ENCODE measurements around the gene CNOT10.

DNA sequence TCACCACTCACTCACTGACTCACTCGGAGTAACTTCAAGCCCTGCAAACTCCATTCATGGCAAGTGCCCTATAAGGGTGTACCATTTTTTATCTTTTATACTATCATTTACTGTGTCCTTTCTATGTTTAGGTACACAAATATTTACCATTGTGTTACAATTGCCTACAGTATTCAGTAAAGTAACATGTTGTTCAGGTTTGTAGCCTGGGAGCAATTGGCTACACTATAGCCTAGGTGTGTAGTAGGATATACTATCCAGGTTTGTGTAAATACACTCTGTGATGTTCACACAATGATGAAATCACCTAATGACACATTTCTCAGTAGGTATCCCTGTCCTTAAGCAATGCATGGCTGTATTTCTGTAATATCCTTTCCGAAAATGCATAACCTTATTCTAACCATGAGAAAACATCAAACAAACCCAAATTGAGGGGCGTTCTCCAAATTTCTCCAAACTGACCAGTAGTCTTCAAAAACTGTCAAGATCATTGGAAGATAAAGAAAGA is 17.9 kb upstream of the CNOT10 start:
- TF ChIP-seq, protein P1, sequence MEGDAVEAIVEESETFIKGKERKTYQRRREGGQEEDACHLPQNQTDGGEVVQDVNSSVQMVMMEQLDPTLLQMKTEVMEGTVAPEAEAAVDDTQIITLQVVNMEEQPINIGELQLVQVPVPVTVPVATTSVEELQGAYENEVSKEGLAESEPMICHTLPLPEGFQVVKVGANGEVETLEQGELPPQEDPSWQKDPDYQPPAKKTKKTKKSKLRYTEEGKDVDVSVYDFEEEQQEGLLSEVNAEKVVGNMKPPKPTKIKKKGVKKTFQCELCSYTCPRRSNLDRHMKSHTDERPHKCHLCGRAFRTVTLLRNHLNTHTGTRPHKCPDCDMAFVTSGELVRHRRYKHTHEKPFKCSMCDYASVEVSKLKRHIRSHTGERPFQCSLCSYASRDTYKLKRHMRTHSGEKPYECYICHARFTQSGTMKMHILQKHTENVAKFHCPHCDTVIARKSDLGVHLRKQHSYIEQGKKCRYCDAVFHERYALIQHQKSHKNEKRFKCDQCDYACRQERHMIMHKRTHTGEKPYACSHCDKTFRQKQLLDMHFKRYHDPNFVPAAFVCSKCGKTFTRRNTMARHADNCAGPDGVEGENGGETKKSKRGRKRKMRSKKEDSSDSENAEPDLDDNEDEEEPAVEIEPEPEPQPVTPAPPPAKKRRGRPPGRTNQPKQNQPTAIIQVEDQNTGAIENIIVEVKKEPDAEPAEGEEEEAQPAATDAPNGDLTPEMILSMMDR (IDR thresholded peaks at IDR 0.05): no peak
- no peak for TF ChIP-seq POLR2A (IDR thresholded peaks at IDR 0.05)

Measured in esophagus squamous epithelium (tissue), 4 donors.